Subcutaneous adipose tissue (tissue), 4 donors: ENCODE results near the gene EED. TPM values are rescaled to one million over a fixed set of nuclear protein-coding genes. Genes with fewer than 3 reads are reported as not detected.

Source experiments
- total RNA-seq, 4 donors: library from RNA; depleted of rRNA; stranded (reverse); fragments of >200 nt; gene quantifications; one replicate each; pipeline ENCODE4 v1.1.0, GENCODE V29; 2016
- TF ChIP-seq, protein P1 (sequence below): fragments of 450-650 bp; IDR thresholded peaks from one replicate; pipeline ENCODE4 v1.5.1; 2016; ENCODE audit warnings: low read depth, mild to moderate bottlenecking, control low read depth, antibody characterized with exemption, moderate library complexity

EED gene
- total RNA-seq, 4 donors from 2014 or later: 14.7 to 28.4 (median 24.3) TPM

DNA sequence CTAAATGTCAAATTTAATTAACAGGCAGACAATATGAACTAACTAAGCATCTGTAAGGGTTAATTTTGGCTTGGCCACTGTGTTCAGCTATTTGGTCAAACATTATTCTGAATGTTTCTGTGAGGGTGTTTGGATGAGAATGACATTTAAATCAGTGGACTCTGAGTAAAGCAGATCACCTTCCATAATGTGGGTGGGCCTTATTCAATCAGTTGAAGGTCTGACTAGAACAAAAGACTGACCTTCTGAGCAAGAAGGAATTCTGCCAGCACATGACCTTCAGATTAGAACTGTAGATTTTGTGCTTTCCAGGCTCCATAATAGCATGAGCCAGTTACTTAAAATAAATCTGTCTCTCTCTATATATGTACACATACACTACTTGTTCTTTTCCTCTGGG, 12.0 kb upstream of the EED start:
- TF ChIP-seq, protein P1, sequence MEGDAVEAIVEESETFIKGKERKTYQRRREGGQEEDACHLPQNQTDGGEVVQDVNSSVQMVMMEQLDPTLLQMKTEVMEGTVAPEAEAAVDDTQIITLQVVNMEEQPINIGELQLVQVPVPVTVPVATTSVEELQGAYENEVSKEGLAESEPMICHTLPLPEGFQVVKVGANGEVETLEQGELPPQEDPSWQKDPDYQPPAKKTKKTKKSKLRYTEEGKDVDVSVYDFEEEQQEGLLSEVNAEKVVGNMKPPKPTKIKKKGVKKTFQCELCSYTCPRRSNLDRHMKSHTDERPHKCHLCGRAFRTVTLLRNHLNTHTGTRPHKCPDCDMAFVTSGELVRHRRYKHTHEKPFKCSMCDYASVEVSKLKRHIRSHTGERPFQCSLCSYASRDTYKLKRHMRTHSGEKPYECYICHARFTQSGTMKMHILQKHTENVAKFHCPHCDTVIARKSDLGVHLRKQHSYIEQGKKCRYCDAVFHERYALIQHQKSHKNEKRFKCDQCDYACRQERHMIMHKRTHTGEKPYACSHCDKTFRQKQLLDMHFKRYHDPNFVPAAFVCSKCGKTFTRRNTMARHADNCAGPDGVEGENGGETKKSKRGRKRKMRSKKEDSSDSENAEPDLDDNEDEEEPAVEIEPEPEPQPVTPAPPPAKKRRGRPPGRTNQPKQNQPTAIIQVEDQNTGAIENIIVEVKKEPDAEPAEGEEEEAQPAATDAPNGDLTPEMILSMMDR: no peak

DNA sequence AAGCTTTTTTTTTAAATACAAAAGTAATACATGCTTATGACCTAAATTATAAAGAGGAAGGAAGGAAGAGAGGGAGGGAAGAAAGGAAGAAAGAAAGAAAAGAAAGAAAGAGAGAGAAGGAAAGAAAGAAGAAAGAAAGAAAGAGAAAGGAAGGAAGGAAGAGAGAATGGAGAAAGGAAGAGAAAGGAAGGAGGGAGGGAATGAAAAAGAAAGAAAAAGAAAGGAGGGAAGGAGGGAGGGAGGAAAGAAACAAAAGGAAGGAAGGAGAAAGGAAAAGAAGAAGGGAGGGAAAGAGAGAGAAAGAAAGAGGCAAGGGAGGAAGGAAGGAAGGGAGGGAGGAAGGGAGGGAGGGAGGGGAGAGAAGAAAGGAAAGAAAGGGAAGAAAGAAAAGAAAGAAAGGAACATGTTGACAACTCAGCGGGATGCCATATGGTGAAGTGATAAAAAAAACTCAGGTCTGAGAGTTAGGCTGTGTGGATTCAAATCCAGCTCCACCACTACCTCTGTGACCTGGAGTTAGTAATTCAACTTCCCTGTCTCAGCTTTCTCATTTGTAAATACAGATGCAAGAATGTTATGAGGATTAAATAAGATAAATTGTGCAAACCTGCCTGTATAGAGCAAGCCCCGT, 9.6 kb upstream of the EED start:
- TF ChIP-seq, protein P1: no peak

DNA sequence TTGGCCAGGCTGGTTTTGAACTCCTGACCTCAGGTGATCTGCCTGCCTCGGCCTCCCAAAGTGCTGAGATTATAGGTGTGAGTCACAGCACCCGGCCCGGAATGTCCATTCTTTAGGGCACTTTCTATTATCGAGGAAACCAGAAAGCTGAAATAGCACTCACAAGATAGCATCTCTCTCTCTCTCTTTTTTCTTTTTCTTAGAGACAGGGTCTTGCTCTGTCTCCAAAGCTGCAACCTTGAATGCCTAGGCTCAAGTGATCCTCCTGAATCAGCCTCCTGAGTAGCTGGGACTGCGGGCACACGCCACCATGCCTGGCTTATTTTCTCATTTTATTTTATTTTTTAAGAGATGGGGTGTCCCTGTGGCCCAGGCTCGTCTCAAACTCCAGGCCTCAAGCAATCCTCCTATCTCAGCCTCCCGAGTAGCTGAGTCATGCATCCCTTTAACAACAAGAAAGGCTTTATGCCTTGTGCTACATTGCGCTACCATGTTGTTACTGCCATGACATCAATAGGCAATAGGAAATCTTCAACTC, 7.2 kb upstream of the EED start:
- TF ChIP-seq, protein P1: no peak

DNA sequence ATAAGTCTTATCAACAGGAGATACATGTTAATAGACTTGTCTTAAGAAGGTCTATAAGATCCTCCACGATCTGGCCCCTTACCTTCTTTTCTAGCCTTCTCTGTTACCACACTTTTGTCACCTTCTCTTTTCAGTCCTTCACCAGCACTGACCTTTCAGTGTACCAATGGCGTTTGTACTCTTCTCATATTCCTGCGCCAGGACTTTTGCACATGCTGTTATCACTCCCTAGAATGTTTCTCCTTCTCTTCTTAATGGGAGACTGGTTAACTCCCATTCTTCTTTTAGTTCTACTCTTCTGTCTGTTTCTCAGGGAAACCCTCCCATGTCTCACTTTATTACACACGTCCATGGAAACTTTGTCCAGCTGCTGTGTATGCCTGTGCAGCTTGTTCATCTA, 4.4 kb upstream of the EED start:
- TF ChIP-seq, protein P1: no peak

DNA sequence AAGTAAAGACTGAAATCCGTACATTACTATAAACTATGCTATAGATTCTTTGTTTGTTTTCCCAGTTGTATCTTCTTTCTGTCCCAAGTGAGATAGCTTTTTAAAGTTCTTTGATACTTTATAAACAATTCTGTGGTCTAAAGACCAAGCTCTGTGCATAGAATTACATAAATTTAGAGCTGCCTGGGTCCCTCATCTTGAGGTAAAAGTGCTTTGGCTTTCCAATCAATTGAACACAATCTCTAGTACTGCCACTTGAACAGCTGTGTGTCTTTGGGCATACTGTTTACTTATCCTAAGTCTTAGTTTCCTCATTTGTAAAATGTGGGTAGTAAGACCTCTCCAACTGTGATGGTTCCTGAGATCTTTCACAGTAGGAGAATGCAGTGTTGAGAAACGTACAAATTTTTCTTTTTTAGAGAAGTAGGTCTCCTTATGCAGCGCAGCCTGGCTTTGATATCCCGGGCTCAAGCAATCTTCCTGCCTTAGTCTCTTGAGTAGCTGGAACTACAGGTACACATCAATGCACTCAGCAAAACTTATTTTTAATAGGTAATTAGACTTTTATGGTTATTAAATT, 2.5 kb upstream of the EED start:
- TF ChIP-seq, protein P1: no peak

DNA sequence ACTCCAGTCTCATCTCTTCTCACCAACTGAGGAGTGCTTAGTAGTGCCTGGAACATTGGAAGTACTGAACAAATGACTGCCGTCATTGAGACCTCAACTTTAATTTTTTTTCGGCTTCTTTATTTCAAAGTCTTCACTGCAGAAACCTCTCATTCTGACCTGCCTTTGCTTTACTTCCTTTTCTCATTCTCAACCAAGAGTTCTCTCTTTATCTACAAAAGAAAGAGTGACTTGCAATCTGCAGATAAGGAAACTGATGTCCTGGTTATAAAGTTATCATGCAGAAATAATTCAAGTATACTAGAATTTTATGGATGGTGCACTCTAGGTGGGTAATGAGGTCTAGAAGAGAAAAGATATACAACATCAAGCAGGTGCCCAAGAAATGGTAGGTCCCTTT, 1.2 kb upstream of the EED start:
- TF ChIP-seq, protein P1: no peak

DNA sequence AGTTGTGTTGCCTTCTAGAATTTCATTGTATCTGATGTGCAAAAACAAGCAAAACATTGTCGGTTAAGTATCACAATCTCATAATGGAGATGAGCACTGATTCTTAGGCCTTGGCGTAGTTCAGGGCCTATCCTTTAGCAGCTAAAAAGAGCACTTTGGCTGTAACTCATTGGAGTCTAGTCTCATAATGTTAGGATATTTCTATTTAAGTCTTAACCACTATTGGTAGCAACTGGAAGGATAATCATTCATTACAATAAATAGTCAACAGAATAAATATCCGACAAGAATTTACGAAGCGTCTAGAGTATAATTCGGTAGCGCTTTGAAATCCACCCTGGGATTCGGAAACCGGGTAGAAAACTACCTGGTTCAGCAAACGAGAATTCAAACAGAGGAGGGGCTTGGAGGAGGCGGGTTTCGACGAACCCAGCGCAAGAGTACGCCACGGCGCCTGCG, 461 bp upstream of the EED start:
- TF ChIP-seq, protein P1: no peak
